Activated CD4-positive, alpha-beta memory T cell treated with anti-CD3 and anti-CD28 coated beads, Interleukin-2, amount 10 ng/mL, durations not matched to agents 7 days and 5 days (primary cell): ENCODE results near the gene DBI. TPM values are rescaled to one million over a fixed set of nuclear protein-coding genes. Genes with fewer than 3 reads are reported as not detected.

Experiments
- CTCF ChIA-PET: fragments of 350-600 bp; sonication (Branson Sonifier 250); formaldehyde crosslinking; loops from one replicate; lab custom pipeline; 2021; ENCODE audit warnings: antibody characterized with exemption, inconsistent platforms; lab: Charles Lee
- POLR2A ChIA-PET: fragments of 350-600 bp; sonication (Branson Sonifier 250); formaldehyde crosslinking; loops from one replicate; lab custom pipeline; 2021; ENCODE audit warnings: antibody characterized with exemption; lab: Charles Lee
- DNase-seq: peaks from one replicate; pipeline ENCODE4 v3.0.0-alpha.2; 2020
- H3K27ac Mint-ChIP-seq: one replicate; pipeline ENCODE4 v1.8.0; 2021; ENCODE audit warnings: mild to moderate bottlenecking, mixed read lengths
- H3K27me3 Mint-ChIP-seq: one replicate; pipeline ENCODE4 v1.8.0; 2021; ENCODE audit warnings: mixed read lengths
- H3K36me3 Mint-ChIP-seq: one replicate; pipeline ENCODE4 v1.8.0; 2021; ENCODE audit warnings: low read depth, mixed read lengths
- H3K4me1 Mint-ChIP-seq: one replicate; pipeline ENCODE4 v1.8.0; 2021; ENCODE audit warnings: mixed read lengths
- H3K4me3 Mint-ChIP-seq: one replicate; pipeline ENCODE4 v1.8.0; 2021; ENCODE audit warnings: mild to moderate bottlenecking, mixed read lengths
- H3K9me3 Mint-ChIP-seq: one replicate; pipeline ENCODE4 v1.8.0; 2021; ENCODE audit warnings: mixed read lengths
- total RNA-seq, 2 experiments: library from RNA; stranded (reverse); gene quantifications; one replicate each; pipeline ENCODE4 v1.2.3, GENCODE V29; 2021

DBI gene
- total RNA-seq: 100 to 1,000 TPM; 142 to 150 TPM

GRCh38 chr2:119366649-119367471 is at the start of gene DBI, which contains the start of gene C2orf76:
TSS of gene DBI (plus strand) at chr2:119366977. CDS start at chr2:119367052, 75 bp downstream.
TSS of gene C2orf76 (minus strand) at chr2:119366834. CDS start at chr2:119339959, 26,875 bp downstream.
- H3K4me3 Mint-ChIP-seq: peak within 1 kb of the TSS; percentile 99
- H3K27me3 Mint-ChIP-seq: no peaks in the 10 kb centered on the region
- DNase-seq: peak; percentile 95
- peaks cover 46% of the 10 kb centered on the region for H3K4me1 Mint-ChIP-seq
- peaks cover 48% of the 10 kb centered on the region for H3K36me3 Mint-ChIP-seq
- H3K9me3 Mint-ChIP-seq: no peaks in the 10 kb centered on the region
- ChIA-PET POLR2A (interaction anchor here (0.6 to 3.3 kb wide), 13 partner anchors 9 to 1552 kb away, joined by 3 to 21 read pairs (median 4); partner anchors contain the start of gene DDX18), CTCF (interaction anchor here (0.8 to 1.0 kb wide), 3 partner anchors 29 to 109 kb away, joined by 3 read pairs; no protein-coding TSS in a partner anchor)
- peak within 1 kb of the TSS; percentile 88 for H3K27ac Mint-ChIP-seq

DNA sequence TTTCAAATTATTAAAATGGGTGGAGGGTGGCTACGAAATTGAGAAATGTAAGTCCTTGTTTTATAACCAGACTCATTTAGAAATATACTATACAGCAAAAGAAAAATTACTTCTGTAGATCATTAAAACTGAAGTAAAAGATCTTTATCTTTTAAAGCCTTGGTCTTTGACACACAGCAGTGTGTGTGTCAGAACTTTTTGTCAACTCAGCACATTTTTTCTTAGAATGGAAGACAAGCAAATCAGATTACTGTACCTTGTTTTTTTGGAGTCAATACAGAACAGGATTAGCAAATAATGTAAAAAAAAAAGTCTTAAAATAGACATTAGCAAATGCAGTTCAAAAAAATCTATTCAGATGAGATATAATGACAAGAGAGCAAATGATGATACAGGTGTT is 49.2 kb upstream of the DBI start:
- H3K4me3 Mint-ChIP-seq: no peak overlapping the region
- H3K27me3 Mint-ChIP-seq: no peaks in the 10 kb centered on the region
- CTCF ChIA-PET: no interaction called here
- no peaks in the 10 kb centered on the region for H3K36me3 Mint-ChIP-seq
- no peak for DNase-seq
- no peaks in the 10 kb centered on the region for H3K4me1 Mint-ChIP-seq
- no peak overlapping the region for H3K27ac Mint-ChIP-seq
- POLR2A ChIA-PET: no interaction called here
- no peaks in the 10 kb centered on the region for H3K9me3 Mint-ChIP-seq

- no peaks in the 10 kb centered on the region for H3K9me3 Mint-ChIP-seq
- no peaks in the 10 kb centered on the region for H3K27me3 Mint-ChIP-seq
- H3K27ac Mint-ChIP-seq: no peak overlapping the region
- no peaks in the 10 kb centered on the region for H3K4me1 Mint-ChIP-seq
- H3K4me3 Mint-ChIP-seq: no peak overlapping the region
- ChIA-PET POLR2A (no interaction called here), CTCF (interaction anchor here (1.1 kb wide), 1 partner anchor 8 kb away, joined by 4 read pairs; no protein-coding TSS in a partner anchor)
- H3K36me3 Mint-ChIP-seq: no peaks in the 10 kb centered on the region
- DNase-seq: no peak
These were observed 47.2 kb upstream of the DBI start for GRCh38 chr2:119319593-119319992.

DNA sequence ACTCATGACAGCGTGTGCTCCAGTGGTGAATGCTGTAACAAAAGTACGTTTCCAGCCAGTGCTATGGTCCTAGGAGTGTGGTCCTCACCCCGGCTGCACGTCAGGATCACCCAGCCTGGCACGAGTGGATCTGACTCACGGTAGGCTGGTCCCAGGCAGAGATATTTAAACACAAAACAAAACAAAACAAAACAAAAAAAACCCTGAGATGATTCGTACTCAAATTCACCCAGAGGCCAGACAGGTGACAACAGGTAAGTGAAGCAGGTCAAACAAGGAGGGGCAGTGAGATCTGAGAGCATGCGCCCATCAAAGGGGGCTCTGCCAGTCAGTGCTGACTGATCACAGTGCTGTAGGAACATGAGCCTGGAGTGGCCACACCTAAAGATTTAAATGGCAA is 43.3 kb upstream of the DBI start:
- ChIA-PET POLR2A (no interaction called here), CTCF (no interaction called here)
- Mint-ChIP-seq H3K27me3 (no peaks in the 10 kb centered on the region), H3K9me3 (no peaks in the 10 kb centered on the region), H3K36me3 (no peaks in the 10 kb centered on the region), H3K4me1 (no peaks in the 10 kb centered on the region), H3K27ac (no peak overlapping the region), H3K4me3 (no peak overlapping the region)
- DNase-seq: no peak

DNA sequence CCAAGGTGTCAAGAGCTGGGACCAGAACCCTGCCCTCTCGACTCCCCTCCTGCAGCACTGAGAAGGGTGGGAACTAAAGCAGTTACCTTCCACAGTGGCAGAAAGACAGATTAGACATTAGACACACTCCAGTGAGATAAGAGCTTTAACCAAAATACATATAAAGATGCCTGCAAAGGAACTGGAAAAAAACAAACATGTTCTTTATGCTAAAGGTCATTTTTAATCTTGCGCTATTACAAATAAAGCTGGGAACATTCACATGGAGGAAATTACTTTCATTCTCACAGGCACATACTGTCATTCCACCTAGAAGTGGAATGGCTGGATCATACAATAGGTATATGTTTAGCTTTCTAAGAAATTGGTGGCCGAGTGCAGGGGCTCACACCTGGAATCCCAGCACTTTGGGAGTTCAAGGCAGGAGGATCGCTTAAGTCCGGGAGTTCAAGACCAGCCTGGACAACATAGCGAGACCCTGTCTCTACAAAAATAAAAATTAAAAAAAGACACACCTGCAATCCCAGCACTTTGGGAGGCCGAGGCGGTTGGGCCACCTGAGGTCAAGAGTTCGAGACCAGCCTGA is 42.0 kb upstream of the DBI start:
- no peaks in the 10 kb centered on the region for H3K36me3 Mint-ChIP-seq
- H3K27ac Mint-ChIP-seq: no peak overlapping the region
- POLR2A ChIA-PET: no interaction called here
- H3K4me1 Mint-ChIP-seq: no peaks in the 10 kb centered on the region
- DNase-seq: no peak
- H3K9me3 Mint-ChIP-seq: no peaks in the 10 kb centered on the region
- no peaks in the 10 kb centered on the region for H3K27me3 Mint-ChIP-seq
- no peak overlapping the region for H3K4me3 Mint-ChIP-seq
- CTCF ChIA-PET: no interaction called here

DNA sequence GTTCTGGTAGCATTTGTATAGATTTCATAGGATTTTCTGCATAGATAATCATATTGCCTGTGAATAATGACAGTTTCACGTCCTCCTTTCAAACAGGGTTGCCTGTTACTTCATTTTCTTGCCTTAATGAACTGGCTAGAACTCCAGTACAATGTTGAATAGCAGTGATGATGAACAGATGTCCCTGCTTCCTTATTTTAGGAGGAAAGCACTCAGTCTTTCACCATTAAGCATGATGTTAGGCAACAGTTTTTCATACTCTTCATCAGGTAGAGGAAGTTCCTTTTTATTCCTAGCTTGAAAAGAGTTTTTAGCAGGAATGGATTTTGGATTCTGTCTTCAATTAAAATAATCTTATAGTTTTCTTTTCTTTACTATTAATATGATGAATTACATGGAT is 39.8 kb upstream of the DBI start:
- Mint-ChIP-seq H3K27ac (no peak overlapping the region), H3K4me3 (no peak overlapping the region), H3K27me3 (no peaks in the 10 kb centered on the region), H3K36me3 (no peaks in the 10 kb centered on the region), H3K9me3 (no peaks in the 10 kb centered on the region), H3K4me1 (no peaks in the 10 kb centered on the region)
- CTCF ChIA-PET: interaction anchor here (0.6 to 1.1 kb wide), 2 partner anchors 8 to 1281 kb away, joined by 3 to 4 read pairs; no protein-coding TSS in a partner anchor
- no peak for DNase-seq
- POLR2A ChIA-PET: no interaction called here

DNA sequence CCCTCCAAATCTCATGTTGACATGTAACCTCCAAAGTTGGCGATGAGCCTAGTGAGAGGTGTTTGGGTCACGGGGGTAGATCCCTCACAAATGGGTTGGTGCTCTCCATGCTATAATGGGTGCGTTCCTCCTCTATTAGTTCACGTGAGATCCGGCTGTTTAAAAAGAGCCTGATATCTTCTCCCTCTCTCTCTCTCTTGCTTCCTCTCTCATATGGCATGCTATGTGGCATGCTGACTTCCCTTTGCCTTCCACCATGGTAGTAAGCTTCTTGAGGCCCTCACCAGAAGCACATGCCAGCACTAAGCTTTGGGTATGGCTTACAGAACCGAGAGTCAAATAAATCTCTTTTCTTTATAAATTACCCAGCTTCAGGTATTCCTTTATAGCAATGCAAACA is 39.3 kb upstream of the DBI start:
- DNase-seq: no peak
- H3K36me3 Mint-ChIP-seq: no peaks in the 10 kb centered on the region
- H3K4me3 Mint-ChIP-seq: no peak overlapping the region
- H3K27me3 Mint-ChIP-seq: no peaks in the 10 kb centered on the region
- H3K27ac Mint-ChIP-seq: no peak overlapping the region
- ChIA-PET POLR2A (no interaction called here), CTCF (interaction anchor here (1.1 kb wide), 1 partner anchor 9 kb away, joined by 4 read pairs; no protein-coding TSS in a partner anchor)
- no peaks in the 10 kb centered on the region for H3K9me3 Mint-ChIP-seq
- H3K4me1 Mint-ChIP-seq: no peaks in the 10 kb centered on the region

GRCh38 chr2:119332953-119333352 is 33.8 kb upstream of the DBI start:
- Mint-ChIP-seq H3K9me3 (no peaks in the 10 kb centered on the region), H3K36me3 (no peaks in the 10 kb centered on the region), H3K4me1 (no peaks in the 10 kb centered on the region), H3K4me3 (no peak overlapping the region), H3K27ac (no peak overlapping the region), H3K27me3 (no peaks in the 10 kb centered on the region)
- POLR2A ChIA-PET: no interaction called here
- no peak for DNase-seq
- CTCF ChIA-PET: interaction anchor here (0.6 kb wide), 1 partner anchor 309 kb away, joined by 5 read pairs; no protein-coding TSS in a partner anchor

GRCh38 chr2:119333360-119333759 is 33.4 kb upstream of the DBI start:
- POLR2A ChIA-PET: no interaction called here
- Mint-ChIP-seq H3K27ac (no peak overlapping the region), H3K27me3 (no peaks in the 10 kb centered on the region), H3K4me3 (no peak overlapping the region), H3K9me3 (no peaks in the 10 kb centered on the region), H3K4me1 (peaks cover 3% of the 10 kb centered on the region), H3K36me3 (no peaks in the 10 kb centered on the region)
- CTCF ChIA-PET: no interaction called here
- no peak for DNase-seq

- ChIA-PET CTCF (no interaction called here), POLR2A (no interaction called here)
- Mint-ChIP-seq H3K27ac (no peak overlapping the region), H3K4me3 (no peak overlapping the region), H3K36me3 (no peaks in the 10 kb centered on the region), H3K4me1 (peaks cover 8% of the 10 kb centered on the region), H3K9me3 (no peaks in the 10 kb centered on the region), H3K27me3 (no peaks in the 10 kb centered on the region)
- DNase-seq: no peak
These were observed 32.9 kb upstream of the DBI start for GRCh38 chr2:119333833-119334232.

DNA sequence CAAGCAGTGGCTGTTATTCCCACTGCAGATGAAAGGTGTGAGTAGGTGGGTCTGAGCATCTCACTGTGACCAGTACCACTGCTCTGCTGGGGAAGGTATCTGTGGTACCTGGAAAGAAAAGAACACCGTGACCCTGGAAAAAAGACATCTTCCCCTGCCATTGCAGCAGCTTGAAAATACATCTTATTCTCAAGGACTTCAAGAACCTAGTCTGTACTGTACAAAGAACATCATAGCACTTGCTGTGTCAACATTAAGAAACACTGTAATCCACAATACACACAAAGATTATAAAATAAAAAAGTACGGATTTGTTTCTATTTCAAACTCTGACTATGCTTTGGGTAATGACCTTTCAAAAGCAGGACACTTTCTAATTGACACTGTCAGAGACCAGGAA is 29.0 kb upstream of the DBI start:
- no peaks in the 10 kb centered on the region for H3K27me3 Mint-ChIP-seq
- peaks cover 13% of the 10 kb centered on the region for H3K4me1 Mint-ChIP-seq
- POLR2A ChIA-PET: no interaction called here
- H3K4me3 Mint-ChIP-seq: no peak overlapping the region
- CTCF ChIA-PET: interaction anchor here (1.4 kb wide), 1 partner anchor 29 kb away, joined by 3 read pairs; the partner anchor contains the start of genes C2orf76 and DBI
- H3K9me3 Mint-ChIP-seq: no peaks in the 10 kb centered on the region
- DNase-seq: no peak
- H3K27ac Mint-ChIP-seq: no peak overlapping the region
- no peaks in the 10 kb centered on the region for H3K36me3 Mint-ChIP-seq

DNA sequence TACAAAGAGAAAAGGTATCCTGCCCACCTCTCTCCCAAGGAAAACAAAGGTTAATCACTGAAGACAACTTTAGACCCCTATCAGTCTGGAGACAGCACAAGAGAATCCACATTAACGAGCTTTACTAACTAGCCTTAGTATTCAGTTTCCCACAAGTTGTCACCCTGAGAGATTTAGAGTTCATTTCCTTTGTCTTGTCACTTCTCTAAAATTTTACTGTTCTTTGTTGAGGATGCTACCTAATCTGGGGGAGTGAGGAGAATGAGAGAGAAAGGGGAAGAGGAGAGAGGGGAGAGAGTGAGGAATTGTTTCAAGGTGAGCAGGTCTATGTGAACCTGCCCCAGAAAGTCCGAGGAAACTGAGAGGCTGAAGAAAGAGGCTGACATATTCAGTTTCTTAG is 28.5 kb upstream of the DBI start:
- H3K9me3 Mint-ChIP-seq: no peaks in the 10 kb centered on the region
- POLR2A ChIA-PET: no interaction called here
- H3K4me3 Mint-ChIP-seq: no peak overlapping the region
- H3K4me1 Mint-ChIP-seq: peaks cover 13% of the 10 kb centered on the region
- no peaks in the 10 kb centered on the region for H3K36me3 Mint-ChIP-seq
- H3K27ac Mint-ChIP-seq: no peak overlapping the region
- no peaks in the 10 kb centered on the region for H3K27me3 Mint-ChIP-seq
- no peak for DNase-seq
- CTCF ChIA-PET: interaction anchor here (1.4 kb wide), 1 partner anchor 28 kb away, joined by 3 read pairs; the partner anchor contains the start of genes C2orf76 and DBI
